SU-DHL-6 (cell line): Measurements from ENCODE around the gene IFNA13.

Experiments
- EZH2phosphoT487 ChIP-seq: fragments of 200-600 bp; sonication (generic), shearing (Covaris generic); conservative IDR thresholded peaks from 2 replicates; pipeline ENCODE4 v1.6.1; 2018; ENCODE audit warnings: mild to moderate bottlenecking, antibody characterized with exemption, low read length, moderate library complexity, mixed read lengths
- TF ChIP-seq, protein P1 (sequence below): fragments of 200-600 bp; sonication (generic); IDR thresholded peaks from one replicate; pipeline ENCODE4 v1.5.1; 2017; ENCODE audit warnings: antibody characterized with exemption, mild to moderate bottlenecking, low read length, moderate library complexity; ENCODE audit not compliant: insufficient read depth, poor library complexity, severe bottlenecking

- TF ChIP-seq, protein P1, sequence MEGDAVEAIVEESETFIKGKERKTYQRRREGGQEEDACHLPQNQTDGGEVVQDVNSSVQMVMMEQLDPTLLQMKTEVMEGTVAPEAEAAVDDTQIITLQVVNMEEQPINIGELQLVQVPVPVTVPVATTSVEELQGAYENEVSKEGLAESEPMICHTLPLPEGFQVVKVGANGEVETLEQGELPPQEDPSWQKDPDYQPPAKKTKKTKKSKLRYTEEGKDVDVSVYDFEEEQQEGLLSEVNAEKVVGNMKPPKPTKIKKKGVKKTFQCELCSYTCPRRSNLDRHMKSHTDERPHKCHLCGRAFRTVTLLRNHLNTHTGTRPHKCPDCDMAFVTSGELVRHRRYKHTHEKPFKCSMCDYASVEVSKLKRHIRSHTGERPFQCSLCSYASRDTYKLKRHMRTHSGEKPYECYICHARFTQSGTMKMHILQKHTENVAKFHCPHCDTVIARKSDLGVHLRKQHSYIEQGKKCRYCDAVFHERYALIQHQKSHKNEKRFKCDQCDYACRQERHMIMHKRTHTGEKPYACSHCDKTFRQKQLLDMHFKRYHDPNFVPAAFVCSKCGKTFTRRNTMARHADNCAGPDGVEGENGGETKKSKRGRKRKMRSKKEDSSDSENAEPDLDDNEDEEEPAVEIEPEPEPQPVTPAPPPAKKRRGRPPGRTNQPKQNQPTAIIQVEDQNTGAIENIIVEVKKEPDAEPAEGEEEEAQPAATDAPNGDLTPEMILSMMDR, result no peak
- no peak for TF ChIP-seq EZH2phosphoT487
Measured at GRCh38 chr9:21320465-21320864, 47.4 kb downstream of the IFNA13 start.
